Neural cell (in vitro differentiated cells): Measurements from ENCODE around the gene POLDIP3.

Source experiments
- CTCF ChIP-seq: fragments of 450-650 bp; IDR thresholded peaks from 2 replicates; pipeline ENCODE4 v1.5.1; 2014; ENCODE audit warnings: antibody characterized with exemption, mild to moderate bottlenecking, moderate library complexity; ENCODE audit not compliant: poor library complexity, severe bottlenecking
- EZH2 ChIP-seq: fragments of 200-600, 300-800 bp; shearing (Covaris generic), sonication (generic); IDR thresholded peaks from 2 replicates; pipeline ENCODE4 v1.6.1; 2014; ENCODE audit warnings: antibody characterized with exemption, low read length, borderline replicate concordance, mild to moderate bottlenecking; ENCODE audit not compliant: insufficient read depth, poor library complexity, severe bottlenecking
- MXI1 ChIP-seq: fragments of 450-650 bp; conservative IDR thresholded peaks from 2 replicates; pipeline ENCODE4 v1.6.1; 2014; ENCODE audit warnings: antibody characterized with exemption, mild to moderate bottlenecking; ENCODE audit not compliant: poor library complexity, severe bottlenecking
- POLR2AphosphoS5 ChIP-seq: IDR thresholded peaks from 2 replicates; pipeline ENCODE4 v1.6.1; 2012
- SMC3 ChIP-seq: fragments of 450-650 bp; conservative IDR thresholded peaks from 2 replicates; pipeline ENCODE4 v1.6.1; 2014; ENCODE audit warnings: antibody characterized with exemption, mild to moderate bottlenecking, moderate library complexity; ENCODE audit not compliant: poor library complexity
- TAF1 ChIP-seq: IDR thresholded peaks from 2 replicates; pipeline ENCODE4 v1.6.1; 2012; ENCODE audit warnings: low read depth

GRCh38 chr22:42548597-42549330 is 65.9 kb downstream of the POLDIP3 start:
- TF ChIP-seq CTCF (no peak), EZH2 (no peak), MXI1 (no peak), SMC3 (no peak), TAF1 (no peak), POLR2AphosphoS5 (no peak)
